Gastrocnemius medialis (tissue), 4 donors: ENCODE measurements around the gene LHPP.

Source experiments
- POLR2A ChIP-seq, 2 donors: fragments of 450-650 bp; IDR thresholded peaks; one replicate each; pipeline ENCODE4 v1.6.1; 2017; ENCODE audit warnings: antibody characterized with exemption in 2 of 2, mild to moderate bottlenecking in 2 of 2, moderate library complexity in 2 of 2
- TF ChIP-seq, protein P1 (sequence below), 5 experiments: fragments of 450-650 bp in 3 of 5; fragments of 200-600 bp in 2 of 5; sonication (generic) in 2 of 5; IDR thresholded peaks in 4 of 5; conservative IDR thresholded peaks in 1 of 5; 1 replicate in 4 of 5; 2 replicates in 1 of 5; pipeline ENCODE4 v1.5.1; 2016 to 2019; ENCODE audit warnings: antibody characterized with exemption in 5 of 5, mild to moderate bottlenecking in 3 of 5, moderate library complexity in 3 of 5

DNA sequence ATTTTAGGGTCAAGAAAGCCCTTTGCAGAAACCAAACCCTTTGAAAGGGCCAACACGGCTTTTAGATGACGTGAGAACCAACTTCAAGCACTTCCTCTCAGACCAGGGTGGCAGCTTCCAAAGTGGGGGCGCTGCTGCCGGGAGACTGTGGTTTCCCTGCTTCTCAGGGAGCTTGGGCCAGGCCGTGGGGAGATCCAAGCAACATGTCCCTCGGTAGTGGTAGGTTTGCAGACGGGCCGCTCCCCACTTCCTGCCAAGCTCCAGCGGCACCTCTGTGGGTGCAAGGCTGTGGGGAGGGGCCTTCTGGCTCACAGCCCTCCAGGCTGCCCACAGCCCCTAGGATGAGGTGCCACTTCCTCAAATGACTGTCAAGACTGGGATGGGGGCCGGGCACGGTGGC is 150.1 kb downstream of the LHPP start:
- TF ChIP-seq, protein P1, sequence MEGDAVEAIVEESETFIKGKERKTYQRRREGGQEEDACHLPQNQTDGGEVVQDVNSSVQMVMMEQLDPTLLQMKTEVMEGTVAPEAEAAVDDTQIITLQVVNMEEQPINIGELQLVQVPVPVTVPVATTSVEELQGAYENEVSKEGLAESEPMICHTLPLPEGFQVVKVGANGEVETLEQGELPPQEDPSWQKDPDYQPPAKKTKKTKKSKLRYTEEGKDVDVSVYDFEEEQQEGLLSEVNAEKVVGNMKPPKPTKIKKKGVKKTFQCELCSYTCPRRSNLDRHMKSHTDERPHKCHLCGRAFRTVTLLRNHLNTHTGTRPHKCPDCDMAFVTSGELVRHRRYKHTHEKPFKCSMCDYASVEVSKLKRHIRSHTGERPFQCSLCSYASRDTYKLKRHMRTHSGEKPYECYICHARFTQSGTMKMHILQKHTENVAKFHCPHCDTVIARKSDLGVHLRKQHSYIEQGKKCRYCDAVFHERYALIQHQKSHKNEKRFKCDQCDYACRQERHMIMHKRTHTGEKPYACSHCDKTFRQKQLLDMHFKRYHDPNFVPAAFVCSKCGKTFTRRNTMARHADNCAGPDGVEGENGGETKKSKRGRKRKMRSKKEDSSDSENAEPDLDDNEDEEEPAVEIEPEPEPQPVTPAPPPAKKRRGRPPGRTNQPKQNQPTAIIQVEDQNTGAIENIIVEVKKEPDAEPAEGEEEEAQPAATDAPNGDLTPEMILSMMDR (IDR thresholded peaks at IDR 0.05 in 4 of 5, conservative IDR thresholded peaks at IDR 0.05 in 1 of 5), result no peak
- no peak for TF ChIP-seq POLR2A (IDR thresholded peaks at IDR 0.05)
